NCI-H2171 (cell line): Measurements from ENCODE around the gene TRAK1.

ENCODE experiments used
- DNase-seq: peaks from one replicate; lab custom pipeline; 2025; lab: John Stamatoyannopoulos, UW

Gene TRAK1

GRCh38 chr3:42123824-42124658, 32.9 kb downstream of the TRAK1 start:
- no peak for DNase-seq

- no peak for DNase-seq
Measured at GRCh38 chr3:42127226-42127625, 36.1 kb downstream of the TRAK1 start.

- DNase-seq: no peak
Measured at GRCh38 chr3:42128526-42128925, 37.4 kb downstream of the TRAK1 start.

- DNase-seq: no peak
Measured at GRCh38 chr3:42129014-42129953, 38.1 kb downstream of the TRAK1 start.

- no peak for DNase-seq
Measured at GRCh38 chr3:42130007-42130328, 38.8 kb downstream of the TRAK1 start.

GRCh38 chr3:42130329-42131070, 39.3 kb downstream of the TRAK1 start:
- no peak for DNase-seq

GRCh38 chr3:42133500-42134298, 42.5 kb downstream of the TRAK1 start:
- no peak for DNase-seq

- no peak for DNase-seq
Measured at GRCh38 chr3:42134867-42135464, 43.8 kb downstream of the TRAK1 start.

- no peak for DNase-seq
Measured at GRCh38 chr3:42139621-42140453, 48.7 kb downstream of the TRAK1 start.

GRCh38 chr3:42140665-42141203, 49.6 kb downstream of the TRAK1 start:
- DNase-seq: no peak

GRCh38 chr3:42143440-42143839, 52.3 kb downstream of the TRAK1 start:
- no peak for DNase-seq

GRCh38 chr3:42144209-42144608, 53.1 kb downstream of the TRAK1 start:
- DNase-seq: no peak

GRCh38 chr3:42148086-42148848, 57.1 kb downstream of the TRAK1 start:
- DNase-seq: no peak

- no peak for DNase-seq
Measured at GRCh38 chr3:42148982-42149432, 57.9 kb downstream of the TRAK1 start.

- DNase-seq: no peak
Measured at GRCh38 chr3:42149532-42149931, 58.4 kb downstream of the TRAK1 start.

GRCh38 chr3:42149975-42150374, 58.8 kb downstream of the TRAK1 start:
- no peak for DNase-seq

GRCh38 chr3:42151596-42152168, 60.5 kb downstream of the TRAK1 start:
- no peak for DNase-seq

- no peak for DNase-seq
Measured at GRCh38 chr3:42152193-42152592, 61.0 kb downstream of the TRAK1 start.

- DNase-seq: no peak
Measured at GRCh38 chr3:42153039-42153438, 61.9 kb downstream of the TRAK1 start.
